Right lobe of liver (tissue), 6 donors: ENCODE results near the gene ARSB. TPM values are rescaled to one million over a fixed set of nuclear protein-coding genes. Genes with fewer than 3 reads are reported as not detected.

Experiments used
- ATAC-seq, 4 donors: fragments of 200-7000 bp; cut with Tn5 transposase; one replicate each; pipeline ENCODE4 v1.9.1; 2020; ENCODE audit warnings: mild to moderate bottlenecking in 4 of 4, moderate library complexity in 4 of 4
- DNase-seq, 3 donors: peaks; one replicate each; pipeline ENCODE4 v3.0.0-alpha.2; 2020
- H3K27ac ChIP-seq, 3 donors: fragments of 200-600 bp; one replicate each; pipeline ENCODE4 v1.8.0; 2022
- H3K27me3 ChIP-seq, 2 donors: fragments of 200-600 bp; one replicate each; pipeline ENCODE4 v1.8.0; 2022
- H3K36me3 ChIP-seq, 4 donors: fragments of 200-600 bp; sonication (generic) in 1 of 4; one replicate each; pipeline versions ENCODE4 v1.5.1 to v1.8.0; 2017 to 2022; ENCODE audit warnings: control low read depth in 1 of 4
- H3K4me1 ChIP-seq, 4 donors: fragments of 200-600 bp; sonication (generic) in 1 of 4; one replicate each; pipeline versions ENCODE4 v1.5.1 to v1.8.0; 2017 to 2022; ENCODE audit warnings: control low read depth in 1 of 4
- H3K4me3 ChIP-seq, 3 donors: fragments of 200-600 bp; one replicate each; pipeline ENCODE4 v1.8.0; 2022
- H3K9me3 ChIP-seq, 4 donors: fragments of 200-600 bp; sonication (generic) in 1 of 4; one replicate each; pipeline versions ENCODE4 v1.5.1 to v1.8.0; 2017 to 2022; ENCODE audit warnings: control low read depth in 1 of 4
- POLR2A ChIP-seq: fragments of 450-650 bp; IDR thresholded peaks from one replicate; pipeline ENCODE4 v1.6.1; 2017; ENCODE audit warnings: antibody characterized with exemption, mild to moderate bottlenecking
- WGBS: methylation state at CpG from one replicate; pipeline ENCODE4 v1.1.6; 2018; ENCODE audit warnings: low coverage, low lambda C conversion rate; ENCODE audit not compliant: insufficient coverage; ENCODE audit errors: missing lambda C conversion rate; 5-methylcytosine and 5-hydroxymethylcytosine counted together
- intact Hi-C, 2 donors: fragments of 100-400 bp; cut with DNase I; formaldehyde crosslinking; loops; one replicate each; pipeline versions ENCODE4 v1.11.2 to v1.14.1; 2022
- total RNA-seq, 6 experiments: library from RNA; depleted of rRNA in 2 of 6; stranded (reverse); fragments of >200 nt in 2 of 6; fragmentation: NEBNext Ultra II Directional in 3 of 6; extraction: Animal tissue kit (Norgen Biotek cat#: 25700) in 3 of 6; gene quantifications; one replicate each; pipeline versions ENCODE4 v1.1.0 to v1.2.4, GENCODE V29; 2016 to 2023
- TF ChIP-seq, protein P1 (sequence below), 4 donors: fragments of 200-600 bp in 3 of 4; fragments of 450-650 bp in 1 of 4; IDR thresholded peaks; one replicate each; pipeline versions ENCODE4 v1.5.1 to v1.8.0; 2016 to 2022; ENCODE audit warnings: antibody characterized with exemption in 4 of 4, mild to moderate bottlenecking in 2 of 4
- donor health status: DM: no; HTN: yes; CAD: no.
- donor health status: DM: no; HTN: no; CAD: no.
- donor health status: DM: no; HTN: no; CAD: no.
- donor health status: DM: no; HTN: yes; CAD: no.
- donor health status: DM: no; HTN: yes; CAD: no.

The ARSB gene
- total RNA-seq, 6 experiments from 2014 or later: 5.0 to 11.7 (median 8.7) TPM

DNA sequence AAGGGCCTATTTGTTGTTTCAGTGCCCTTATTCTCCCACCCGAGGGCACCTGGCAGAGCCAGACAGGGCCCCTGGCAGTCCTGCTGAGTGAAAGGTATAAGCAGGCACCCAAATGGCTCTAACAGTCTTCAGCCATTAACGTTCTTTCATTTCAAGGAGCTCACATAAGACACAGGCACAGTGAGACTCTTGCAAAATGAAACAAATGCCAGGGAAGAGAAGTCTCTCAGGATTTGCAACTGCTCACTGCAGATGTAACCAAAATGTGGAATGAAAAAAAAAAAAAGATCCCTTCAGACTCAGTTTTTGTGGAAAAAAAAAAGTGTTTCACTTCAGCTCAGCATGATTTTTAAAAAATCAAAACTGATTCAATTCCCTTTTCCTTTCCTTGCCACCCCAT, 181.2 kb downstream of the ARSB start:
- H3K27ac ChIP-seq: no peak overlapping the region
- H3K27me3 ChIP-seq: no peaks in the 10 kb centered on the region
- H3K36me3 ChIP-seq: no peaks in the 10 kb centered on the region
- ATAC-seq (no peak), DNase-seq (no peak)
- intact Hi-C loops: no loop called here
- no peaks in the 10 kb centered on the region for H3K4me1 ChIP-seq
- no peaks in the 10 kb centered on the region for H3K9me3 ChIP-seq
- no peak overlapping the region for H3K4me3 ChIP-seq
- TF ChIP-seq, protein P1, sequence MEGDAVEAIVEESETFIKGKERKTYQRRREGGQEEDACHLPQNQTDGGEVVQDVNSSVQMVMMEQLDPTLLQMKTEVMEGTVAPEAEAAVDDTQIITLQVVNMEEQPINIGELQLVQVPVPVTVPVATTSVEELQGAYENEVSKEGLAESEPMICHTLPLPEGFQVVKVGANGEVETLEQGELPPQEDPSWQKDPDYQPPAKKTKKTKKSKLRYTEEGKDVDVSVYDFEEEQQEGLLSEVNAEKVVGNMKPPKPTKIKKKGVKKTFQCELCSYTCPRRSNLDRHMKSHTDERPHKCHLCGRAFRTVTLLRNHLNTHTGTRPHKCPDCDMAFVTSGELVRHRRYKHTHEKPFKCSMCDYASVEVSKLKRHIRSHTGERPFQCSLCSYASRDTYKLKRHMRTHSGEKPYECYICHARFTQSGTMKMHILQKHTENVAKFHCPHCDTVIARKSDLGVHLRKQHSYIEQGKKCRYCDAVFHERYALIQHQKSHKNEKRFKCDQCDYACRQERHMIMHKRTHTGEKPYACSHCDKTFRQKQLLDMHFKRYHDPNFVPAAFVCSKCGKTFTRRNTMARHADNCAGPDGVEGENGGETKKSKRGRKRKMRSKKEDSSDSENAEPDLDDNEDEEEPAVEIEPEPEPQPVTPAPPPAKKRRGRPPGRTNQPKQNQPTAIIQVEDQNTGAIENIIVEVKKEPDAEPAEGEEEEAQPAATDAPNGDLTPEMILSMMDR (IDR thresholded peaks at IDR 0.05): no peak
- no peak for TF ChIP-seq POLR2A
- 71% methylated on average over 1 of the region's 2 CpGs for WGBS

DNA sequence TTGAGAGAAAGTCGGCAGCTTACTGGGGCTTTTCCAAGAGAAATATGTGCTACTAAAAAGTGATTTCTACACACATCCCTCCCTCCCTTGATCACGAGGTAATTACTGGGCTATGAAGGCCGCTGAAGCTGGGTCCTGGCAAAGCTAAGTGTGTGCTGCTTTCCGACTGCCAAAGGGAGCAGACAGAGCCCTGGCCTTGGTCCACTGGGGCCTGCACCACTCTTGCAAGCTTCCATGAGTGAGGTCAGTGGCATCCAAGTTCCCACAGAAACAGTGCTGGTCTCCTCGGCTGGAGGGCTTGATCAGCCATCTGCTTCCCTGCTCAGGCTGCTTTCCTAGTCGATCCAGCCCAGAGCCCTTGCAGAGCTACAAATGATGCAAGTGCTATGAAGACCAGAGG, 181.8 kb downstream of the ARSB start:
- TF ChIP-seq POLR2A: no peak
- H3K4me1 ChIP-seq: no peaks in the 10 kb centered on the region
- H3K9me3 ChIP-seq: no peaks in the 10 kb centered on the region
- H3K27me3 ChIP-seq: no peaks in the 10 kb centered on the region
- DNase-seq (no peak), ATAC-seq (peak in 2 of 4 donors; percentile 29 to 38)
- H3K36me3 ChIP-seq: no peaks in the 10 kb centered on the region
- intact Hi-C loops: no loop called here
- no peak overlapping the region for H3K27ac ChIP-seq
- 55% methylated on average over 1 of the region's 6 CpGs for WGBS
- H3K4me3 ChIP-seq: no peak overlapping the region

DNA sequence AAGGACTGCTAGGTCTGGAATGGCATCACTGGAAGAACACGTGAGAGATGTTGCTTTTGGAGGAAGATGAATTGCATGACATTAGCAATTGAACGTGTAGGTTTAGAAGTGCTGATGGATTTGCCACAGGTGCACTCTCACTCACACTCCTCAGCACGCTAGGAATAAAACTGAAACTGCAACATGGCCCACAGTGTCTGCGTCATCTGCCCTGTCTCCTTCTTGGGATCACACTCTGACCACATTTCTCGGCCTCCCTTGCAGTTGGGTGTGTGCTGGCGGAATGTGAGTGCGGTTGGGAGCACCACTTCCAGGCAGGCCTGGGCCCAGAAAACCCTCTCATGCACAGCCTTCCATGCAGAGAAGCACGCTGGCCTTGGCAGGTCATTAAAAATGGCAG, 183.7 kb downstream of the ARSB start:
- DNase-seq (no peak), ATAC-seq (no peak)
- Histone ChIP-seq H3K4me3 (no peak overlapping the region), H3K4me1 (no peaks in the 10 kb centered on the region), H3K27ac (no peak overlapping the region), H3K36me3 (no peaks in the 10 kb centered on the region), H3K9me3 (no peaks in the 10 kb centered on the region), H3K27me3 (no peaks in the 10 kb centered on the region)
- WGBS: 82% methylated on average over 2 of the region's 8 CpGs
- TF ChIP-seq, protein P1 (IDR thresholded peaks at IDR 0.05): no peak
- TF ChIP-seq POLR2A: no peak
- intact Hi-C loops: no loop called here

DNA sequence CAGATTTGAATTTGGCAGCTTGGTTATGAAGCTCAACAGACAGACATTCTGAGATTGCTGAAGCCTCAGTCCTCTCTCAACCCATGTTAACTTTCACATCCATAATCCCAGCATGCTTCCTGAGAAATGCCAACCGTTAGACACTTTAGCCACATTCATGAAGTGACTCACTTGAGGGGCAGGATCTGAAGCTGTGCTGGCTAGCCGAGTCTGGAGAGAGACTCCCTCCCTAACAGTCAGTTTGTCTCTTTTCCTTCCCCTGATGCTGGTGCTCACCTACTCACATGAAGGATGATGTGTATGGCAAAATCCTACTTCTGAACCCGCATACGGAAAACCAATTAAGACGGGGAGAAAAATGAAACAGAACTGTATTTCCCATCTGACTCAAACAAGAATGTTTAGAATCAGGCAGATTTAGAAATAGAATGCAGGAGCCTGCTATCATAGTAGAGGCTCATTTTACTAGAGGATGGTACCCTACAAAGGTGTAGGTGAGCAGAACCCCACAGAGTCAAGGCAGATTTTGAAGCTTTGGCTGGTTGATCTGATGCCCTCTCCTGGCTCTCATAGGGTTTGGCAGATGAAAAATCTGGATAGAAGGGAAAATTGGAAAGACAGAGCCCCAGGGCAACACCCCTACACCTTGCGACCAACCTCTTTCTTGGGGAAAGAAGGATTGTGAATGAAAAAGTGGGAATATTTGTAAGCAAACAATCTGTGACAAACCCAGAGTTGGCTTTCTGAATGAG, 185.7 kb downstream of the ARSB start:
- DNase-seq (no peak), ATAC-seq (no peak)
- Histone ChIP-seq H3K4me1 (no peaks in the 10 kb centered on the region), H3K27ac (no peak overlapping the region), H3K27me3 (no peaks in the 10 kb centered on the region), H3K4me3 (no peak overlapping the region), H3K36me3 (no peaks in the 10 kb centered on the region), H3K9me3 (no peaks in the 10 kb centered on the region)
- intact Hi-C loops: no loop called here
- 97% methylated on average over 5 of the region's 6 CpGs for WGBS
- TF ChIP-seq POLR2A: no peak
- TF ChIP-seq, protein P1 (IDR thresholded peaks at IDR 0.05): no peak

DNA sequence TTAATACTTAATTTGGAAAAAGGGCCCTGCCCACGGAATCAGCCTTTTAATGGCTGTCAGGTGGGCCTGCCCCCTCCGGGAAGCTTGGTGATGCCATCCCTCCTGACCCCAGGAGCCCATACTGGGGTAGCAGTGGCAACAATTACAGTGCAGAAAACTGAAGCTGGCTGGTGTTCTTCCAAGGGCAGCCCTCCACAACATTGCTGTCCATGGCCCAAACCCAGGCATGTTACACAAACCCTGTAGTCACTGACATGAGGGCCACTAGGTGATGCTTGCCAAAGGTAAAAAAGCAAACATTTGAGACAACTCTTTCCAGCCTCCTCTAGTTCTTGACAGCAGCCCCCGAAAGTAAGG, 186.5 kb downstream of the ARSB start:
- H3K36me3 ChIP-seq: no peaks in the 10 kb centered on the region
- WGBS: 87% methylated on average over 3 of the region's 3 CpGs
- H3K9me3 ChIP-seq: no peaks in the 10 kb centered on the region
- H3K4me1 ChIP-seq: no peaks in the 10 kb centered on the region
- no peak overlapping the region for H3K4me3 ChIP-seq
- intact Hi-C loops: no loop called here
- ATAC-seq: no peak
- no peak overlapping the region for H3K27ac ChIP-seq
- no peak for DNase-seq
- TF ChIP-seq POLR2A: no peak
- TF ChIP-seq, protein P1 (IDR thresholded peaks at IDR 0.05): no peak
- no peaks in the 10 kb centered on the region for H3K27me3 ChIP-seq
